Stimulated activated naive CD8-positive, alpha-beta T cell treated with anti-CD3 and anti-CD28 coated beads, Interleukin-15, amount 100 ng/mL, for 72 hours (primary cell): ENCODE data around the gene SLC26A8.
A peak's percentile ranks its signal among the peaks of the same experiment; 100 is the strongest.
"Not testable (repeated sequence)": the region's sequence is repeated elsewhere in the genome, so short reads cannot be mapped to it uniquely, and the experiment has no call there.

Experiments
- ATAC-seq: fragments of 150-1000 bp; cut with Tn5 transposase; 2 replicates; pipeline ENCODE4 v1.10.0; 2021; ENCODE audit warnings: mild to moderate bottlenecking, moderate library complexity
- DNase-seq, 2 donors: peaks; one replicate each; pipeline ENCODE4 v3.0.0; 2021 to 2022
- H3K27ac Mint-ChIP-seq, 2 donors: one replicate each; pipeline ENCODE4 v1.8.0; 2022; ENCODE audit warnings: mild to moderate bottlenecking in 2 of 2, mixed read lengths in 2 of 2, moderate library complexity in 2 of 2
- H3K27me3 Mint-ChIP-seq: one replicate; pipeline ENCODE4 v1.8.0; 2022; ENCODE audit warnings: mixed read lengths
- H3K4me1 Mint-ChIP-seq: one replicate; pipeline ENCODE4 v1.8.0; 2022; ENCODE audit warnings: mild to moderate bottlenecking, mixed read lengths
- H3K4me3 Mint-ChIP-seq, 2 donors: one replicate each; pipeline ENCODE4 v1.8.0; 2022; ENCODE audit warnings: mild to moderate bottlenecking in 2 of 2, mixed read lengths in 2 of 2, moderate library complexity in 1 of 2
- H3K9me3 Mint-ChIP-seq, 2 donors: one replicate each; pipeline ENCODE4 v1.8.0; 2022; ENCODE audit warnings: mixed read lengths in 2 of 2

SLC26A8 gene

GRCh38 chr6:35980991-35981645, 43.3 kb downstream of the SLC26A8 start:
- H3K4me1 Mint-ChIP-seq: peaks cover 13% of the 10 kb centered on the region
- no peak for ATAC-seq
- no peak for DNase-seq

GRCh38 chr6:35980126-35980525, 44.3 kb downstream of the SLC26A8 start:
- H3K4me1 Mint-ChIP-seq: peaks cover 13% of the 10 kb centered on the region
- not testable (repeated sequence) for H3K27ac Mint-ChIP-seq, ATAC-seq, DNase-seq, H3K27me3 Mint-ChIP-seq, H3K4me3 Mint-ChIP-seq, H3K9me3 Mint-ChIP-seq

More at GRCh38 chr6:35980991-35981645, 43.3 kb downstream of the SLC26A8 start:
- no peak overlapping the region for H3K27ac Mint-ChIP-seq
- no peak overlapping the region for H3K4me3 Mint-ChIP-seq
- H3K27me3 Mint-ChIP-seq: no peaks in the 10 kb centered on the region
- no peaks in the 10 kb centered on the region for H3K9me3 Mint-ChIP-seq

DNA sequence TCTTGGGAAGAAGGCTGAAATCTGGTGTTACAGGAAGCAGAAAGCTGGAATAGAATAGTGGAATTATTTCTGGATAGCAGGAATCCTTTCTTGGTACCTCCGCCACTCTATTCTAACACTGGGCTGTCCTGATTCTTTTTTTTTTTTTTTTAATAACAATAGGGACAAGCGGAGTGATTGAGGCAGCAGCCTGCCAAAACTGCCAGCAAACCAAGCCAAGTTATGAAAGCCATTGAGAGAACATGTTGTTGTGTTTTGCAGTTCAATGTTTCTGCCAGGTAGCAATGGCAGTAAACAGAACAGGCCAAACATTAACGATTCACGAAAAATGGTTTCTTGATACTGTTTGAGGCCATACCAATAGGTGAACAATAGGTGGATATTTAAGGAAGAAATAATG, 47.1 kb downstream of the SLC26A8 start:
- peaks cover 16% of the 10 kb centered on the region for H3K4me1 Mint-ChIP-seq
- no peaks in the 10 kb centered on the region for H3K27me3 Mint-ChIP-seq
- H3K9me3 Mint-ChIP-seq: no peaks in the 10 kb centered on the region
- ATAC-seq: no peak
- no peak overlapping the region for H3K27ac Mint-ChIP-seq
- H3K4me3 Mint-ChIP-seq: no peak overlapping the region
- no peak for DNase-seq

- DNase-seq (peak in 1 of 2 donors; percentile 15), ATAC-seq (peak; percentile 26)
- Mint-ChIP-seq H3K9me3 (no peaks in the 10 kb centered on the region), H3K4me1 (peaks cover 9% of the 10 kb centered on the region), H3K4me3 (no peak overlapping the region), H3K27ac (no peak overlapping the region), H3K27me3 (peaks cover 6% of the 10 kb centered on the region)
Measured at GRCh38 chr6:35973670-35974222, 50.7 kb downstream of the SLC26A8 start.

DNA sequence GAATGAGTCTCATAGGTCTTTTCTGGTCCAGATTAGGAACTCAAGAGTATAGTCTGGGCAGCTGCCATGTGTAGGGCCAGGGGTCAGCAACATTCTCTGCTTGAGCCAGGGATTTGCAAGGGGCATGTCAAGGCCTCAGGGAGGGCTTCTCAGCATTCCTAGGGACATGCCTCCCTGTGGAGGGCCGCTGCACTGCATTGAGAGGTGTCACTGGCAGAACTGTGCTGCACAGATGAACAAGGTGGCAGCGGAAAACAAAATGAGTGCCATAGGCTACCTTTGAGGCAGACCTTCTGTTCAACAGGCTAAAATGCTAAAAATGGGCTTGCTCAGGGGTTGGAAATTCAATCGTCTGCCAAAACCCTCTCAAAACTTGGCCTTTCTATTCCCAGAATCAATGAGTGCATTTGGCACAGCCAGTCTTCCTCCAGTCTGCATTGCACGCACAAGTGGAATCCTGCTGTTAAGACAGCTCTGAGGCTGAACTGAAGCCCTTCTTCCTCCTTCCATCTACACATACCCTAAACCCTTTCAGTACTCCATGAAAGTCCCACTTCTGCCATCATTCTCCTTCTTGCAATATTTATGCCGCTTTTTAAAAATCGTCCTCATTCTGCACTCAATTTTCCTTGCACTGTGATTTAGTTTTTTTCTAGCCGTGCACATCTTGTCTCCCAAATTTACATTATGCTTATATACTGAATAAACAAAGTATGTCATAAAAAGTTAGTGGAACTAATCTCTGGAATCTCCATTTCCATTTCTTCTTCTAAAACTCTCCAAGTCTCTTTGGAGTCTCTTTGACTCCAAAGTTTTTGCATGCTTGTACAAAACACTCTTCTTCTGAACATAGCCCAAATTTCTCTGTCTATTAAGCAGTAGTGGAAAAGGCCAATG, 51.7 kb downstream of the SLC26A8 start:
- Mint-ChIP-seq H3K27ac (peak overlapping the region in 1 of 2 donors; percentile 14), H3K4me3 (no peak overlapping the region), H3K9me3 (no peaks in the 10 kb centered on the region), H3K4me1 (peaks cover 9% of the 10 kb centered on the region), H3K27me3 (peaks cover 6% of the 10 kb centered on the region)
- no peak for ATAC-seq
- no peak for DNase-seq

DNA sequence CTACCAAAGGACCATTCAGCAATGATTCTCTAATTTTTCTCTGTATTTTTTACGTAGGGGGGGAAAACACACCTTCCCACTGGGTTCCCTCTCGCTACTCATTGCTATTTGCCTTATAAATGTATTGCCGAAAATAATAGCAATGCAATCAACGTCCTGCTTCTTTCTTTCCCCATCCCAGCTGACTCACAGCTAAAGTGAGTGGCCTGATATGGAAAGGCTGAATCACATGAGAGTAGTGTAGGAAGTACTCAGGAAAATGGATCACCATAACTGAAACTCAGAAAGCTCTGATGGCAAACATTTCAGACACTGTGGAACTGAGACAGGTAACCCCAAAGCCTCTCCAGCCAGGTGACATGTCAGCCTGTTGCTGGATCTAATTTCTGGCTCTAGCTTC, 54.3 kb downstream of the SLC26A8 start:
- Mint-ChIP-seq H3K9me3 (no peaks in the 10 kb centered on the region), H3K27me3 (peaks cover 6% of the 10 kb centered on the region), H3K4me3 (no peak overlapping the region), H3K4me1 (peaks cover 9% of the 10 kb centered on the region), H3K27ac (no peak overlapping the region)
- DNase-seq (no peak), ATAC-seq (no peak)

DNA sequence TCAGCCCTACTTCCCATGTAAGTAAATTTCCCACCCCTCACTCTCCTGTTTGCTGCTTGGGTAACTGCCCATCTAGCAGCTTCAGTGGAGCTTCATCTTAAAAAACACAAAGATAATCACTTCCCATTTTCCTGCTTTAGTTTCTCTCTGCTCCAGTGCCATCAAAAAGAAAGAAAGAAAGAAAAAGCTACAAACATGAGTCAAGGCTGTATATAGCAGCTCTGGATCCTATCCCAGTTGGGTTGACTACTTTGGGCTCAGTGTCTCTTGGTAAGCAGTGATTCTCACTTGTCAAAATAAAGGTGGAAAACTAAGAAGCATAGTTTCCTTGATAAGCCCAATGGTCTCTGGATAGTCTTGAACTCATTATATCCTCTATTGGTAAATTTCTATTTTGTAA, 54.8 kb downstream of the SLC26A8 start:
- no peak for ATAC-seq

GRCh38 chr6:35968821-35969220, 55.6 kb downstream of the SLC26A8 start:
- no peak overlapping the region for H3K4me3 Mint-ChIP-seq

More for the DNA sequence above, 54.8 kb downstream of the SLC26A8 start:
- Mint-ChIP-seq H3K4me3 (no peak overlapping the region), H3K9me3 (no peaks in the 10 kb centered on the region), H3K4me1 (peaks cover 9% of the 10 kb centered on the region), H3K27ac (no peak overlapping the region), H3K27me3 (peaks cover 6% of the 10 kb centered on the region)
- DNase-seq: no peak

GRCh38 chr6:35967076-35967774, 57.2 kb downstream of the SLC26A8 start:
- ATAC-seq (no peak), DNase-seq (no peak)
- no peak overlapping the region for H3K4me3 Mint-ChIP-seq
- no peaks in the 10 kb centered on the region for H3K9me3 Mint-ChIP-seq
- H3K27ac Mint-ChIP-seq: no peak overlapping the region
- H3K27me3 Mint-ChIP-seq: peaks cover 13% of the 10 kb centered on the region
- H3K4me1 Mint-ChIP-seq: no peaks in the 10 kb centered on the region

More at GRCh38 chr6:35968821-35969220, 55.6 kb downstream of the SLC26A8 start:
- peaks cover 6% of the 10 kb centered on the region for H3K27me3 Mint-ChIP-seq
- no peak overlapping the region for H3K27ac Mint-ChIP-seq
- no peaks in the 10 kb centered on the region for H3K9me3 Mint-ChIP-seq
- H3K4me1 Mint-ChIP-seq: peaks cover 5% of the 10 kb centered on the region
- no peak for ATAC-seq
- DNase-seq: no peak

DNA sequence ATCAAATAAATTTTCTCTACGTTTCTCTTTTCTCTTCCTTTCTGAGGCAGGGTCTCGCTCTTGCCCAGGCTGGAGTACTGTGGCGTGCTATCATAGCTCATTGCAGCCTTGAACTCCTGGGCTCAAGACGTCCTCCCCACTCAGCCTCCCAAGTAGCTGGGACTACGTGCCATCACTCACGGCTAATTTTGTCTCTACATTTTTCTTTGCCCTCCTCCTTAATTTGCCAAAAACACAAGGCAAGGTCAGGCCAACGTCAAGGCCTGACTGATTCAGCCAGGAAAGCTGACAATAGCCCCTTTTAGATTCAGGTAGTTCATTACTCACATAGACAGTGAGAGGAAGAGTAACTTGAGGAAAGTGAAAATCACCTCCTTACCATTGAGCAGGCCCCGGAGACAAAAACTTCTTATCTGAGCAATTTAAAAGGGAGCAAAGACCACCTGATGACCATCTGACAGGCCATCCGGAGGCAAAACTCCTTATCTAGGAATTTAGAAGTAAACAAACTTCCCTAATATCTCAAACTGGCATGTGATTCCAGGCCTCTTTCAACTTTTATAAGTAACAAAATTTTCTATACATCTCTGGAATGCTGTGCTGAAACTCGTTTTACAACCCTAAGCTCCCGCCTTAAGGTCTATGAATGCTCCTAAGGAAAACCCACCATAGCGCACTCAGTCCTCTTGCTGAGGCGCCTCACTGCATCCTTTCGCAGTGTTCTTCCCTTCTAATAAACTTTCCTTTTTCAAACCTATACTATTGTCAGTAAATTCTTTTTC, 61.5 kb downstream of the SLC26A8 start:
- ATAC-seq (no peak), DNase-seq (no peak)
- Mint-ChIP-seq H3K4me3 (no peak overlapping the region), H3K4me1 (no peaks in the 10 kb centered on the region), H3K27ac (no peak overlapping the region), H3K9me3 (no peaks in the 10 kb centered on the region), H3K27me3 (peaks cover 41% of the 10 kb centered on the region)

DNA sequence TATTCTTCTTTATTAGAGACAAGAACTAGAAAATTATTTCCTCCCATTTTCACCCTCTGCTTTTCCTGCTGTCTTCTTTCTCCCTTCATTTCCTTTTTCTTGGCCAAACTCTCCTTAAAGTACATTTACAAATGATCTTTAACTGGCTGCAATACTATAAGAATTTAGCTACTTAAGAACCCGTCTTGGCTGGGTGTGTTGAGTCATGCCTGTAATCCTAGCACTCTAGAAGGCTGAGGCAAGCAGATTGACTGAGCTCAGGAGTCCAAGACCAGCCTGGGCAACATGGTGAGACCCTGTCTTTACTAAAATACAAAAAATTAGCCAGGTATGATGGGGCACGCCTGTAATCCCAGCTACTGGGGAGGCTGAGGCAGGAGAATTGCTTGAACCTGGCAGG, 64.3 kb downstream of the SLC26A8 start:
- Mint-ChIP-seq H3K4me3 (no peak overlapping the region), H3K4me1 (no peaks in the 10 kb centered on the region)

DNA sequence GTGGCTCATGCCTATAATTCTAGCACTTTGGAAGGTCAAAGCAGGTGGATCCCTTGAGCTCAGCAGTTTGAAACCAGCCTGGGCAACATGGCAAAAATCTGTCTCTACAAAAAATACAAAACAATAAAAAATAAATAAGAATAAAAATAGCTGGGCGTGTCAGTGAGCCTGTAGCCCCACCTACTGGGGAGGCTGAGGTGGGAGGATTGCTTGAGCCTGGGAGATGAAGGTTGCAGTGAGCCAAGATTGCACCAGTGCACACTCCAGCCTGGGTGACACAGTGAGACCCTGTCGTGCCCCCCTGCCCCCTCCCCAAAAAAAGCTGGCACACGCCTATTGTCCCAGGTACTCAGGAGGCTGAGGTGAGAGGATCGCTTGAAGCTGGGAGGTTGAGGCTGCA, 68.5 kb downstream of the SLC26A8 start:
- H3K4me1 Mint-ChIP-seq: peaks cover 17% of the 10 kb centered on the region
- H3K27ac Mint-ChIP-seq: no peak overlapping the region
- ATAC-seq: no peak
- H3K4me3 Mint-ChIP-seq: no peak overlapping the region
- peak; percentile 5 to 14 for DNase-seq
- H3K9me3 Mint-ChIP-seq: no peaks in the 10 kb centered on the region
- peaks cover 24% of the 10 kb centered on the region for H3K27me3 Mint-ChIP-seq

More for the DNA sequence above, 64.3 kb downstream of the SLC26A8 start:
- Mint-ChIP-seq H3K9me3 (no peaks in the 10 kb centered on the region), H3K27ac (peak overlapping the region in 1 of 2 donors; percentile 57), H3K27me3 (peaks cover 41% of the 10 kb centered on the region)
- ATAC-seq (no peak), DNase-seq (no peak)

DNA sequence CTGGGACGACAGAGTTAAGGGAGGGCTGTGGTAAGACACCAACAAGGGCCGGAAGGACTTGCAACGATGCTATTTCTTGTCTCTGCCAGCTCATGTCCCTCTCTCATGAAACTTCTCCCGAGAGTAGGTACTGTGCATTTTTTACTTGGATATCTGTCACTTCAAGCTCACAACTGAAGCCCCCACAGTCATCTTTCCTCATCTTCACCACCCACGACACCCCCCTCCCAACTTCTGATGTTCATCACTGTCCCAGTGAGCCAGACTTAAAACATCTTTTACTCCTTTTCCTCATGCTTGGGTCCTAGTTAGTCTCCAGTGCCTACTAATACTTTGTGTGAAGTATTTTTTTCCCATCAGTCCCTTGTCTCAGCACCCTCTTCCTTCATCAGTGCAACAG, 68.9 kb downstream of the SLC26A8 start:
- Mint-ChIP-seq H3K27ac (no peak overlapping the region), H3K9me3 (no peaks in the 10 kb centered on the region), H3K4me1 (peaks cover 17% of the 10 kb centered on the region), H3K4me3 (no peak overlapping the region), H3K27me3 (peaks cover 24% of the 10 kb centered on the region)
- ATAC-seq: no peak
- no peak for DNase-seq

- H3K27ac Mint-ChIP-seq: no peak overlapping the region
- H3K4me3 Mint-ChIP-seq: no peak overlapping the region
- ATAC-seq: no peak
- H3K9me3 Mint-ChIP-seq: no peaks in the 10 kb centered on the region
- no peak for DNase-seq
- peaks cover 17% of the 10 kb centered on the region for H3K4me1 Mint-ChIP-seq
- H3K27me3 Mint-ChIP-seq: peaks cover 20% of the 10 kb centered on the region
Measured at GRCh38 chr6:35955071-35955470, 69.4 kb downstream of the SLC26A8 start.

DNA sequence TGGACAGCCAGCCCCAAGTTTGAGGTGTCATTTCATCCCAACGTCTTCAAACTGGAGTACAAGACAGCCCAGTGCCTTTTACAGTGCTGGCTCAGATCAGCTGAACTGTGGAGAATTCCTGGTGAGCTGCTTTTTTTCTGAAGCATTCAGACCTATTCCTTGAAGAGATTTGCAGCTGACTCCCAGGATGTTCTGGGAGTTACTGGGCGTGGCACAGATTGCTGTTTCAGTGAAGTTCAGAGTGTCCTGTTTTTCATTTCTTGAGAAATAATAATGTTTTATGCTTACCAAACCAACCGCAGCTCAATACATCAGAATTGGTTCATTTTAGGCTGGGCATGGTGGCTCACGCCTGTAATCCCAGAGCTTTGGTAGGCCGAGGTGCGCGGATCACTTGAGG, 70.1 kb downstream of the SLC26A8 start:
- Mint-ChIP-seq H3K27ac (no peak overlapping the region), H3K27me3 (peaks cover 13% of the 10 kb centered on the region), H3K4me1 (peaks cover 17% of the 10 kb centered on the region), H3K9me3 (no peaks in the 10 kb centered on the region), H3K4me3 (no peak overlapping the region)
- DNase-seq (no peak), ATAC-seq (no peak)
